ENCODE data around the gene PDIA4.
A peak's percentile ranks its signal among the peaks of the same experiment; 100 is the strongest.
"Not testable (repeated sequence)": the region's sequence is repeated elsewhere in the genome, so short reads cannot be mapped to it uniquely, and the experiment has no call there.

Gene PDIA4, protein sequence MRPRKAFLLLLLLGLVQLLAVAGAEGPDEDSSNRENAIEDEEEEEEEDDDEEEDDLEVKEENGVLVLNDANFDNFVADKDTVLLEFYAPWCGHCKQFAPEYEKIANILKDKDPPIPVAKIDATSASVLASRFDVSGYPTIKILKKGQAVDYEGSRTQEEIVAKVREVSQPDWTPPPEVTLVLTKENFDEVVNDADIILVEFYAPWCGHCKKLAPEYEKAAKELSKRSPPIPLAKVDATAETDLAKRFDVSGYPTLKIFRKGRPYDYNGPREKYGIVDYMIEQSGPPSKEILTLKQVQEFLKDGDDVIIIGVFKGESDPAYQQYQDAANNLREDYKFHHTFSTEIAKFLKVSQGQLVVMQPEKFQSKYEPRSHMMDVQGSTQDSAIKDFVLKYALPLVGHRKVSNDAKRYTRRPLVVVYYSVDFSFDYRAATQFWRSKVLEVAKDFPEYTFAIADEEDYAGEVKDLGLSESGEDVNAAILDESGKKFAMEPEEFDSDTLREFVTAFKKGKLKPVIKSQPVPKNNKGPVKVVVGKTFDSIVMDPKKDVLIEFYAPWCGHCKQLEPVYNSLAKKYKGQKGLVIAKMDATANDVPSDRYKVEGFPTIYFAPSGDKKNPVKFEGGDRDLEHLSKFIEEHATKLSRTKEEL

DNA sequence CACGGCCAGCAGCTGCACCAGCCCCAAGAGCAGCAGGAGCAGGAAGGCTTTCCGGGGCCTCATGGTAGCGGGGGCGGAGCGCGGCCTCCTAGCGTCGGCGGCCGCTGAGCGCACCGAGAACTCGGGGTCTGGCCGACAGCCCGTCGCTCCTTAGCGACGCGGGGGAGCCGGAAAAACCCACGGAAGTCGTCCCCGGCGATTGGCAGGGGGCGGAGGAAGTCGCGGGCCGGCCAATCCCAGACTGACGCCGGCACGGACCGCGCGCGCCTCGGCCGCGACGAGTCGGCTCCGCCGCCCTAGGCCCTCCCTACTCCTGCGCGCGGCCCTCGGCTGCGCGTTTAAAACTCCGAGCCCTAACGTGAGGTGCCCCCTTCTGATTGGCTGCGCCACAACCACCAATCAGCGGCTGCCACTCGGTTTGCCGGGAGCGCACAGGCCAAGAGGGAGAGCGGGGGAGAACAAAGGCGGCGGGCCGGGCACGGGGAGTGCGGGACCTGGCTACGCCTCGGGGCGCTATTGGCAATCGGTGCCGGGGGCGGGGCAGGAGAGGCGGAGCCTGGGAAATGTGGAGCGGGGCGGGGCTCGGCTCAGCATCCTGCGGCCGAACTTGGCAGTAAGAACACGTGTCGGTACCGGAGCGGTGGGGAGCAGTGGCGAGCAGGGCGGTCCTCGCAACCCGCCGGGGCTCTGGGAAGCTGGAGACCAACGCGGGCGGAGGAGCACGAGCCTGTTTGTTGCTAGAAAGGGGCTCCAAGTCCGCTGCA lies at the start of gene PDIA4:
PDIA4 (minus strand) TSS at position 160 of the 764 bp plus-strand sequence; CDS start at position 63, 97 bp downstream.
- peak; percentile 98 for DNase-seq (ENCODE audit: low spot score)

DNA sequence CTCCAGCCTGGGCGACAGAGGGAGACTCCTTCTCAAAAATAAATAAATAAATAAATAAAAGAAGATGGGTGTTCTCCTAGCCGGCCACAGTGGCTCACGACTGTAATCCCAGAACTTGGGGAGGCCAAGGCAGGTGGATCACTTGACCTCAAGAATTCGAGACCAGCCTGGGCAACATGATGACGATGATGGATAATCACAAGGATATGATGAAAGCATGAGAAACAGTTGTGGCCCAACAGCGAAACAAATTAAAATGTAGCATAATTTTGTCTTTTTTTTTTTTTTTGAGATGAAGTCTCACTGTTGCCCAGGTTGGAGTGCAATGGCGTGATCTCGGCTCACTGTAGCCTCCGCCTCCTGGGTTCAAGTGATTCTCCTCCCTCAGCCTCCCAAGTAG lies 49.3 kb upstream of the PDIA4 start:
- no peak for DNase-seq (ENCODE audit: low spot score)

DNA sequence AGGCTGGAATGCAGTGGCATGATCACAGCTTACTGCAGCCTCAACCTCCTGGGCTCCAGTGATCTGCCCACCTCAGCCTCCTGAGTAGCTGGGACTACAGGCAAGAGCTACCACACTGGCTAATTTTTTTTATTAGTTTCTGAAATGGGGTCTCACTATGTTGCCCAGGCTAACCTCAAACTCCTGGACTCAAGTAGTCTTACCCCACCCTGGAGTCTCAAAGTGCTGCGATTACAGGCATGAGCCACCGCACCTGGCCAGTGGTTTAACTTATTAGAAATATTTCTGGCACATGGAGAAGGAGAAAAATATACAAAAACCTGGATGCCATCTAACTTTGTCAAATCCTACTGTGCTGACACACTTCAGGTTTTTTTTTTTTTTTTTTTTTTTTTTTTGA lies 47.0 kb upstream of the PDIA4 start:
- no peak for DNase-seq (ENCODE audit: low spot score)

DNA sequence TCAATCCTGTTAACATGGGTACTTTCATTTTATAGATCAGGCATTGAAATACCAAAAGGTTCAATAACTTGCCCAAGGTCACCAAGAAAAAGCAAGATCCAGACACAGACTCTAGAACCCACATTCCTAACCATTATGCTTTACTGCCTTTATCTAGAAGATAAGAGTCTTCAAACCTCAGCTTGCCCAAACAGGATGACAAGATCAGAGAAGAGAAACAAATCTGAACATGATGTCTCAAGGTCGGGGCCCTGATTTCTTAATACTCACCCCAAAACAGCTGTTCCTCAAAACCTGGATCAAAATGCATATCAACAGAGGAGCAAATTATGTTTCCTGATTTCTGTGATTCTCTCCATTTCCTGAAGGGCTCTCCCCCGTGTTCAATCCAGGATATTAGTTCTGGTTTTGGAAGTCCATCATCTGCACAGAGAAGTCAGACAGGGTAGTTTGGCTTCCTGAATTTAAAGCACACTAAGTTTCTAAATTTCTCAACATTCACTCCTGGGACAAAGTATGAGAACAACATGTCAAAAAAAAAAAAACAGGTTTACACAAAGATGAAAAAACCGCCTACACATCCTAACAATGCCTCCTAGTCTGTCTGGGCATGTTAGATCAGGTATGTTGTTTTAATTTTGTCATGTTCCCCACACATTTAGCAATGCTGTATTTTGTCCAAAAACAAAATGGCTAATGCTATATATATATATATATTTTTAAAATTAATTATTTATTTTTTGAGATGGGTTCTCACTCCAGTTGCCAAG lies 46.0 kb upstream of the PDIA4 start:
- DNase-seq (ENCODE audit: low spot score) = no peak

DNA sequence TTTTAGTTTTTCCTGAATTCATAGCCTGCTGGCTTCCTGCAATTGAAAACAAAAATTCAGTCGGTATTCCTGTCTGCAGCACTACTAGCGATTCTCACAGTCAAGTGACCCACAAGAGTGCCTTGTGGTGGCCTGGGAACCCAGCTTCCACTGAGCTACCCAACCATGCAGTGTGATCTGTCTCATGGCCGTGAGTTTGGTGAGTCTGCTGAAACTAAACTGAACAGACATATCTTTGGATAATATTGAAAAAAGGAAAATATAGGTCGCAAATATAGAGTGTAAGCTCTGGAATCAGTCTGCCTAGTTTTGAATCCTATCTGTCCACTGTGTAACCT lies 44.1 kb upstream of the PDIA4 start:
- no peak for DNase-seq (ENCODE audit: low spot score)

DNA sequence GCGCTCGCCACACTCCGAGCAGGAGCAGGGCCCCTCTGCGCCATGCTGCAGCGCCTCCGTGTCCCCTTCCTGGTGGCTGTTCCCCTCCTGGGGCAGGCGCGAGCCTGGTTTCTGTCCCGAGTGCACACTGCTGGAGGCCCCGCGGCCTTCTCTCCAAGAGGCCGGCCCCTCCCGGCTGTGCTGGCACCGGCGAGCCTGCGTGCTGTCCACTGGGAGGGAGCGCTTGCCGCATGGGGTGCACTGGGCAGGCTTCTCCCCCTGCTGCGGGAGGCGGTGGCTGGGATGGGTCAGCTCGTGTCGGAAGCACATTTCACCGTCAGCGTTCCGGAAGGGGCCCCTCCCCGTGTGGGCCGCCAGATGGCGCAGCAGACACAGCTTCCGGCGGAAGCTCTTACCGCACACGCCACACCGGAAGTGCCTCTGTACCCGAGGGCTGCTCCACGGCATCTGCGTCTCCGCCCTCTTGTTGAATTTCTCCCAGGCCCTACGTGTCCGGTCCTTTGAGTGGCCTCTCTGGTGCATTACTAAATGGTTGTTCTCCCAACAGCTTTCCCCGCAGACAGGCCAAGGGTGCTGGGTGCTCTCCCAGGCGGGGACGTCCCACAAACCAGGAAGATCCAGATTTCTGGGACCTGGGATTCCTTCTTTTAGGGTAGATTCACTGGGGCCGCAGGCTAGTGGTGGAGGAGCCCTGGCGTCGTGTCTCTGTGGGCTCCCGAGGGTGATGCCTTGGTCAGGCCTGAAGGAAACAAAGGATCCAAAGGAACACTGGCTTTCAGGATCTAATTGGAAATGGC lies 43.5 kb upstream of the PDIA4 start:
- no peak for DNase-seq (ENCODE audit: low spot score)

DNA sequence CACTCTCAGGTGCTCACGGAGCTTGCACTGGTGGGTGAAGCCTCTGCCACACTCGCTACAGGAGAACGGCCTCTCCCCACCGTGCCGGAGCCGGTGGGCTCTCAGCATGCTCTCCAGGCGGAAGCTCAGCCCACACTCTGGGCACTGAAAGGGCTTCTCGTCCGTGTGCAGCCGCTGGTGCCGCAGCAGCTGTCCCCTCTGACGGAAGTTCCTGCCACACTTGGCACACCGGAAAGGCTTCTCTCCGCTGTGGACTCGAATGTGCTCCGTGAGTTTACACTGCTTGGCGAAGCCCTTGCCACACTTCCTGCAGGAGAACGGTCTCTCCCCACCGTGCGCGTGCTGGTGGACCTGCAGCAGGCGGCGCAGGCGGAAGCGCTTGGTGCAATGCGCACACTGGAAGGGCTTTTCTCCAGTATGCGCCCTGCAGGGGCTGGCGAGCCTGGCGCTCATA lies 42.9 kb upstream of the PDIA4 start:
- DNase-seq (ENCODE audit: low spot score) = no peak

DNA sequence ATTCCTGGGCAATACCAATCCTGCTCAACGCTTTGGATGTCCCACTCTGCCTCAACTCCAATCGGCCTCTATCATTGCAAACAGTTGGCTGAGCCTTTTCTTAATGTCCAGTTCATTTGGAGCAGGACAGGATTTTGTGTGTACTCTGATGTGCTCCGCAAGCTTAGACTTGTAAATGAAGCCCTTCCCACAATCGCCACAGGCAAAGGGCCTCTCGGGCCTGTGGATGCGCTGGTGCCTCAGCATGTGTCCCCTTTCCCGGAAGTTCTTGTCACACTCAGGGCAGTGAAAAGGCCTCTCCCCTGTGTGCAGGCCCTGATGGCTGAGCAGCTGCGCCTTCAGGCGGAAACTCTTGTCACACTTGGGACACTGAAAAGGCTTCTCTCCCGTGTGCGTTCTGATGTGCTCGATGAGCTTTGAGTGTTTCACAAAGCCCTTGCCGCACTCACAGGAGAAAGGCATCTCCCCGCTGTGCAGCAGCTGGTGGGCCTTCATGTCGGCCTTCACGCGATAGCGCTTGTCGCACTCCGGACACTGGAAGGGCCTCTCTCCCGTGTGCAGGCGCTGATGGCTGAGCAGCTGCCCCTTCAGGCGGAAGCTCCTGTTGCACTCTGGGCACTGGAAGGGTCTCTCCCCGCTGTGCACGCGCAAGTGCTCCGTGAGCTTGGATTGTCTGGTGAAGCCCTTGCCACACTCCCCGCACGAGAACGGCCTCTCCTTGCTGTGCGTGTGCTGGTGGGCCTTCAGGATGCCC lies 42.2 kb upstream of the PDIA4 start:
- no peak for DNase-seq (ENCODE audit: low spot score)

DNA sequence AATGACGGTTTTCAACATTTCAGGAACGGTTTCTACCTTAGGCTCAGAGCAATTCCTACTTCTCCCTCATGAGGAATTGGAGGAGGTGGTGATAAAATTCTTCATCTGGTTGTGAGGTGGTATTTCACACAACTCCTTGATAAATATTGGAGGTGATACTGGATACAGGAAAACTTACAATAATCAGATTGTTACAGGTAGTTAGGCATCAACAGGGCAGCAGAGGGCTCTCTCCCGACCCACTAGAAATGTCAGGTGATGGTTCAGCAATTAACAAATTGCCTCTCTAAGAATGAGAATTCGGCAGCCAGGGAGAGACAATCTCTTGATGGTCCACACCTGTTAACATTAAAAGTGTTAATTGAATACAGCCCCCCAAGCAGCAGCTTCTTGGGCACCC lies 39.6 kb upstream of the PDIA4 start:
- DNase-seq (ENCODE audit: low spot score) = no peak

DNA sequence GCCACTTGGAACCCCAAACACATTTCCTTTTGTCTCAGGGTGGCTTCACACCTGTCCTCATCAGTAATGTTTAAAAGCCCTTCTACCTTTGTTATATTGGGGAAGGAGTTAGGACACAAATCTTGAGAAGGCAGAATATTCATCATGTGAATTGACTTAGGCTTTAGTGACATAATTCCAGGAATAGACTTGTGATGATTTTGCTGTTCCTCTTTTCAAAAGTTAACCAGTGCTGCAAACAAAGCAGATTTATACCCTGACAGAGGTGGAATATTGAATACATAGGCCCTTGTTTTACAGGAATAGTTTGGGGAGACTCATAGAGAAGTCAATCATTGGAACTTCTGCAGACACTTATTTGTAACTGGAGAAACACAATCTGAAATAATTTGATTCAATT lies 35.2 kb upstream of the PDIA4 start:
- DNase-seq (ENCODE audit: low spot score) = no peak

DNA sequence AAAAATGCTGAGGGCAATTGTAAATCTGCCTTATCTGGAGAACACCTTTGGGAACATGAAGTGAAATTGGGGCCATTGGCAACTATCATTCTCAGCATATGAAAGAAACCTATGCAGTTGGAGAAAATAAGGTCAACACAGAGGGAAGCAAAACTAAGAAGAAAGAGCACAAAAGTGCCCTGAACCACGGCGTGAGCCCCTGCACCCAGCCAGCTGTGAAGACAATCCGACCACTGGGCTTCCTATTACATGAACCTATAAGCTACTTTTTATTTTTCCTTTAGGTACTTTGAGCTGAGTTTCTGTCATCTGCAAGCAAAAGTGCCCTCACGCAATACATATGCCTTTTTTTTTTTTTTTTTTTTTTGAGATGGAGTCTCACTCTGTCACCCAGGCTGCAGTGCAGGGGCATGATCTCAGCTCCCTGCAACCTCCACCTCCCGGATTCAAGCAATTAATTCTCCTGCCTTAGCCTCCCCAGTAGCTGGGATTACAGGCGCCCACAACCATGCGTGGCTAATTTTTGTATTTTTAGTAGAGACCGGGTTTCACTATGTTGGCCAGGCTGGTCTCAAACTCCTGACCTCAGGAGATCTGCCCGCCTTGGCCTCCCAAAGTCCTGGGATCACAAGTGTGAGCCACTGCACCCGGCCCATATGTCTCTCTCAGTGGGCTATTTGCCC lies 34.1 kb upstream of the PDIA4 start:
- not testable (repeated sequence) for DNase-seq (ENCODE audit: low spot score)

DNA sequence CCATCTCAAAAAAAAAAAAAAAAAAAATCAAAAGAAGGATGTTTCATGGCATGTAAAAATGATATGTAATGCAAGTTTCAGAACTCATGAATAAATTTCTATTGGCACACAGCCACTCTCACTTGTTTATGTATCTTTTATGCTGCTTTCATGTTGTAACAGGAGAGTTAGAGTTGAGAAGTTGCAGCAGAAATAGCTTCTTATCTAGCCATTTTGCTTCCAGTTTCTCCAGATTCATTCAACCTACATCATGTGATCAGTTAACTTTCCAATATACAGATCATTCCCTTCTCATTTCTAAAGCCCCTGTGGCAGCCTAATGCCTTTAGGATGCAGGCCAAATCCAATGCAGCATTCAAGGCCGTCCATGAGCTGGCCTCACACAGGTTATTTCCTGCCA lies 31.9 kb upstream of the PDIA4 start:
- DNase-seq (ENCODE audit: low spot score) = no peak

DNA sequence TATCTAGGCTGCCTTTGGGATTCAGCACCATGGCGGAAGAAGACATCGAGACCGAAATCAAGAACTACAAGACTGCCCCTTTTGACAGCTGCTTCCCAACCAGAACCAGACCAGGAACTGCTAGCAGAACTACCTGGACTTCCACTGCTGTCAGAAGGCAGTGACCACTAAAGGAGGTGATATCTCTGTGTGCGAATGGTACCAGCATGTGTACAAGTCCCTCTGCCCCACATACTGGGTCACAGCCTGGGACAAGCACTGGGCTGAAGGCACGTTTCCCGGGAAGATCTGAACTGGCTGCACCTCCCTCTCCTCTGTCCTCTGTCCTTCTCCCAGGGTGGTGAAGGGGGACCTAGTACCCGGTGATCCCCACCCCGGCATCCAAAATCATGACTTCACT lies 25.6 kb upstream of the PDIA4 start:
- DNase-seq (ENCODE audit: low spot score) = no peak

DNA sequence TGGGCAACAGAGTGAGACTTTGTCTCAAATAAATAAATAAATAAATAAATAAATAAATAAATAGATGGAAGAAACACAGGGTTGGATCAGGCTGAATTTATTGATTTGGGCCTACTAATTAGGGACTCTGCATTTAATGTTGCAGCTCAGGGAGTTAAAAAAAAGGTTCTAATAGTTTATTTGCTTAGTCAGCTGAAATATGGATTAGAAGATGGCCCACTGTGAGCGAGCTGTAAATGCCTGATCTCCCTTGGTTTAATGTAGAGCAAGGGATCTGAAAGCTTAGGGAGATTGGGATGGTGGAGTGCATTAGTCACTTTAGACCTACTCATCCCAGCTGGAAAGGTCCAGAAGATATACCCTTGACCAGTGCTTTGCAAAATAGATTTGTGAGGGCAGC lies 25.1 kb upstream of the PDIA4 start:
- no peak for DNase-seq (ENCODE audit: low spot score)

DNA sequence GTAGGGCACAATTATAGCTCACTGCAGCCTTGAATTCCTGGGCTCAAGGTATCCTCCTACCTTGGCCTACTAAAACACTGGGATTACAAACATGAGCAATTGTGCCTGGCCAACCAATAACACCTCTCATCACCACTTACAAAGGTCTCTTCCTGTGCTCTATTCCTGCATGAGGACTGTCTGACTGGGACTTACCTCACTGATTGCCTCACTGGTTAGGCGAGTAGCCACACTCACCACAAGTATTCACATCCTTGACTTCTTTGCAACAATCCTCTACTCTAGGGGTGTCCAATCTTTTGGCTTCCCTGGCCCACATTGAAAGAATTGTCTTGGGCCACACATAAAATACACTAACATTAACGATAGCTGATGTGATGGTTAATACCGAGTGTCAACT lies 22.6 kb upstream of the PDIA4 start:
- no peak for DNase-seq (ENCODE audit: low spot score)

DNA sequence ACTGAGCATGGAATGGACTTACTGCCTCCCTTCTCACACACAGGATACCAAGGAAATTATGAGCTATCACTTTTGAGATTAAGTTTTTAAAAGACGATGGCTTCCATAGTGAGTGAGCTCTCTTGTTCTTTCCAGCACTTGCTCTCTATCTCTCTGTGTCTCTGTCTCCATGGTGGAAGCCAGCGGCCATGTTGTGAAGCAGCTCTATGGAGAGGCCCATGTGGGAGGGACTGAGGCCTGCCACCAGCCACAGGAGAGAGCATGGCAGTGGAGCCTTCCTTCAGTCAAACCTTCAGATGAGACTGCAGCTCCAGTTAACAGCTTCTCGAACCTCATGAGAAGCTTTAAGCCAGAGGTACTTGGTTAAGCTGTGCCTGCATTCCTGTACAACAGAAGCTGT lies 20.5 kb upstream of the PDIA4 start:
- no peak for DNase-seq (ENCODE audit: low spot score)

DNA sequence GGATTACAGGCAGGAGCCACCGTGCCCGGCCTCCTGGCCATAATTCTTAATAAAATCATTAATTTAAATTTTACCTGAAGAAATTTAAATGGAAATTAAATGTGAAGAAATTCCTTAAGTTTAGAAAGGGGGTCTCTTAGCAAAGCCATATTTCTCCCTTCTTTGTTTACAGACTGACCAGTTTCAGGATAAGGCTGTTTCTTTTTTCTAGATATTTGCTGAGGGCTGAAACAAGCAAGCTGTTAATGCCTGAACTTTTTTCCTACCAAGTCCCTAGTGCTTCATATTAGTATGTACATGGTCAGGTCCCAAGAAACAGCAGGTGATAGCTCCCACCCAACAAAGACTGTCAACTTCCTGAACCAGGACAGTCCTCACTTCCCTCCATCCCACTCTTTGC lies 18.1 kb upstream of the PDIA4 start:
- DNase-seq (ENCODE audit: low spot score) = no peak

DNA sequence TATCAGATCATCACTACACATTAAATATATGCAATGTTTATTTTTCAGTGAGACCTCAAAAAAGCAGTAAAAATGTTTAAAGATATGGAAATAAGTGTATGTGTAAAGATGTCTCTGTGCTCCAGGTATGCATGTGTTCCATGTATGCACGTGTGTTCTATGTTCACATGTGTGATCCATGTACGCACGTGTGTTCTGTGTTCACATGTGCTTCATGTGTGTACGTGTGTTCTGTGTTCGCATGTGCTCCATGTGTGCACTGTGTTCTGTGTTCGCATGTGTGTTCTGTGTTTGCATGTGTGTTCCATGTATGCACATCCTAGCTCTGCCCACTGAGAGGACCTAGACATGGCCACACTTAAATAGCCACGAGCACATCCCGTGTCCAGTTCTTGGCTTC lies 15.6 kb upstream of the PDIA4 start:
- DNase-seq (ENCODE audit: low spot score) = no peak

DNA sequence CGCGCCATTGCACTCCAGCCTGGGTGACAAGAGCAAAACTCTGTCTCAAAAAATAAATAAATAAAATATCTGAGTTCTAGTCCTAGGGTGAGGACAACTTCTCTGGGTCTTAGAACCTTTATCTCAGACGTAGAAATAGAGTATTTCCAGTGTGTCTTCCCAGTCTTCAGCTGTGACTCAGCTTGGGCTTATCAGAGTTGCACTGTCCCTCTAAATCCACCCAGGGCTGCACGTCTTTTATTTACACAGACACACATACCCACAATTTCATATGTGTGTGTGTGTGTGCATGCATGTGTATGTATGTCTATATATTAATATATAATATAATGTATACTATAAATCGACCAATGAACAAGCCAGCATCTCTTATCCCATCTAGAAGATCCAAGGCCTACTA lies 13.0 kb upstream of the PDIA4 start:
- no peak for DNase-seq (ENCODE audit: low spot score)

DNA sequence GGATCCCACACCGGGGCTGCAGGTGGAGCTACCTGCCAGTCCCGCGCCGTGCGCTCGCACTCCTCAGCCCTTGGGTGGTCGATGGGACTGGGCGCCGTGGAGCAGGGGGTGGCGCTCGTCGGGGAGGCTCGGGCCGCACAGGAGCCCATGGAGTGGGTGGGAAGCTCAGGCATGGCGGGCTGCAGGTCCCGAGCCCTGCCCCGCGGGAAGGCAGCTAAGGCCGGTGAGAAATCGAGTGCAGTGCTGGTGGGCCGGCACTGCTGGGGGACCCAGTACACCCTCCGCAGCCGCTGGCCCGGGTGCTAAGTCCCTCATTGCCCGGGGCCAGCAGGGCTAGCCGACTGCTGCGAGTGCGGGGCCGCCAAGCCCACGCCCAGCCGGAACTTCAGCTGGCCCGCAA lies 10.3 kb upstream of the PDIA4 start:
- DNase-seq (ENCODE audit: low spot score) = not testable (repeated sequence)
